ENCODE results near the gene MID1.

- no peak for TF ChIP-seq ZNF501 (tag by site-specific recombination; IDR thresholded peaks at IDR 0.05)
- no peak for TF ChIP-seq CTCF (tag by site-specific recombination; IDR thresholded peaks at IDR 0.05)
- no peak for TF ChIP-seq ZNF670 (tag by site-specific recombination; IDR thresholded peaks at IDR 0.05; ENCODE audit: low read depth)
- TF ChIP-seq SP2 (tag by site-specific recombination; IDR thresholded peaks at IDR 0.05): no peak
- TF ChIP-seq ZNF335 (tag by site-specific recombination; conservative IDR thresholded peaks at IDR 0.05): no peak
- TF ChIP-seq KLF16 (tag by site-specific recombination; IDR thresholded peaks at IDR 0.05): no peak
- no peak for TF ChIP-seq ZNF830 (tag by site-specific recombination; IDR thresholded peaks at IDR 0.05; ENCODE audit: low read depth)
- TF ChIP-seq ZBTB49 (tag by site-specific recombination; IDR thresholded peaks at IDR 0.05; ENCODE audit: low read depth): no peak
- TF ChIP-seq ZNF175 (tag by site-specific recombination; IDR thresholded peaks at IDR 0.05): no peak
- no peak for TF ChIP-seq OSR2 (tag by site-specific recombination; IDR thresholded peaks at IDR 0.05)
- no peak for TF ChIP-seq ZNF561 (tag by site-specific recombination; IDR thresholded peaks at IDR 0.05; ENCODE audit: borderline replicate concordance)
Measured at GRCh38 chrX:10508891-10509290, 111.5 kb downstream of the MID1 start.
